ENCODE results near the gene MYO5C.

The MYO5C gene

GRCh38 chr15:52295421-52296001 is at the start of gene MYO5C:
MYO5C (minus strand) TSS chr15:52295804; CDS start chr15:52295636, 168 bp downstream.
- peak; percentile 90 for DNase-seq (ENCODE audit: low spot score)

- no peak for DNase-seq (ENCODE audit: low spot score)
Measured at GRCh38 chr15:52344592-52344991, 49.0 kb upstream of the MYO5C start.

GRCh38 chr15:52343831-52344230 is 48.2 kb upstream of the MYO5C start:
- no peak for DNase-seq (ENCODE audit: low spot score)

GRCh38 chr15:52340093-52340492 is 44.5 kb upstream of the MYO5C start:
- DNase-seq (ENCODE audit: low spot score), result no peak

- no peak for DNase-seq (ENCODE audit: low spot score)
Measured at GRCh38 chr15:52338891-52339290, 43.3 kb upstream of the MYO5C start.

- DNase-seq (ENCODE audit: low spot score), result no peak
Measured at GRCh38 chr15:52338058-52338457, 42.5 kb upstream of the MYO5C start.

- DNase-seq (ENCODE audit: low spot score), result peak; percentile 70
Measured at GRCh38 chr15:52337198-52337853, 41.7 kb upstream of the MYO5C start.

- DNase-seq (ENCODE audit: low spot score), result no peak
Measured at GRCh38 chr15:52336529-52336928, 40.9 kb upstream of the MYO5C start.

- DNase-seq (ENCODE audit: low spot score), result peak; percentile 55
Measured at GRCh38 chr15:52334491-52335160, 39.0 kb upstream of the MYO5C start.

- peak; percentile 69 for DNase-seq (ENCODE audit: low spot score)
Measured at GRCh38 chr15:52331490-52332240, 36.1 kb upstream of the MYO5C start.

GRCh38 chr15:52329987-52330386 is 34.4 kb upstream of the MYO5C start:
- no peak for DNase-seq (ENCODE audit: low spot score)

GRCh38 chr15:52329150-52329549 is 33.5 kb upstream of the MYO5C start:
- no peak for DNase-seq (ENCODE audit: low spot score)

GRCh38 chr15:52328680-52329079 is 33.1 kb upstream of the MYO5C start:
- DNase-seq (ENCODE audit: low spot score), result no peak

- DNase-seq (ENCODE audit: low spot score), result peak; percentile 13
Measured at GRCh38 chr15:52326756-52327155, 31.2 kb upstream of the MYO5C start.

- no peak for DNase-seq (ENCODE audit: low spot score)
Measured at GRCh38 chr15:52324109-52324508, 28.5 kb upstream of the MYO5C start.

GRCh38 chr15:52318729-52319500 is 23.3 kb upstream of the MYO5C start:
- peak; percentile 5 for DNase-seq (ENCODE audit: low spot score)

- DNase-seq (ENCODE audit: low spot score), result no peak
Measured at GRCh38 chr15:52317688-52318087, 22.1 kb upstream of the MYO5C start.

GRCh38 chr15:52317022-52317421 is 21.4 kb upstream of the MYO5C start:
- DNase-seq (ENCODE audit: low spot score), result no peak

- DNase-seq (ENCODE audit: low spot score), result no peak
Measured at GRCh38 chr15:52309154-52309548, 13.5 kb upstream of the MYO5C start.

- peak; percentile 37 for DNase-seq (ENCODE audit: low spot score)
Measured at GRCh38 chr15:52308446-52309153, 13.0 kb upstream of the MYO5C start.

- DNase-seq (ENCODE audit: low spot score), result no peak
Measured at GRCh38 chr15:52307847-52308246, 12.2 kb upstream of the MYO5C start.

Measured in kidney tubule cell (primary cell).